Activated T-cell treated with anti-CD3 and anti-CD28 coated beads for 1 hour (primary cell): ENCODE data around the gene FNDC8.
"Not testable (repeated sequence)": the region's sequence is repeated elsewhere in the genome, so short reads cannot be mapped to it uniquely, and the experiment has no call there.

Experiments
- DNase-seq: peaks from one replicate; pipeline ENCODE4 v3.0.0-alpha.2; 2020; ENCODE audit warnings: low read depth

The FNDC8 gene

DNA sequence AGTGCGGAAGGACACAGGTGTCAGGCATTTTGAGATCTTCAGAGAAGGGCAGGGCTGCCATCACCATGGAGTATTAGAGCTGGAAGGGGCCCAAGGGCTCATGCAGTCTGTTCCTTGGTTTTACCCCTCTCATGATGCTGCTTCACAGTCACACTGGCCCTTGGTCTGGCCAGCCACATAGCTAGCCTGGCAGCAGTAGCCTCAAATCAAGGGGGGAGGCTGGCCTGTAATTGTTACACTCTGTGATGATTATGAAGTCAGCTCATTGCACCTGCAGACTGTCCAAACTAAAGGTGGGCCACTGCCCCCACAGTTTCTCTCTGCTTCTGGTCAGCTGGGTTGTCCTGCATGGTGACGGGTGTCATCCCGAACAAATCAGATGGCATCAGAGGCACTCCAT lies at the start of gene FNDC8:
Gene FNDC8, plus strand, starts transcription at position 301 of the 400 bp plus-strand sequence. Its CDS starts 79 bp downstream, at position 380.
- no peak for DNase-seq

GRCh38 chr17:35073183-35073790 lies 48.1 kb upstream of the FNDC8 start:
- no peak for DNase-seq

- no peak for DNase-seq
These were observed 47.3 kb upstream of the FNDC8 start for GRCh38 chr17:35073991-35074627.

DNA sequence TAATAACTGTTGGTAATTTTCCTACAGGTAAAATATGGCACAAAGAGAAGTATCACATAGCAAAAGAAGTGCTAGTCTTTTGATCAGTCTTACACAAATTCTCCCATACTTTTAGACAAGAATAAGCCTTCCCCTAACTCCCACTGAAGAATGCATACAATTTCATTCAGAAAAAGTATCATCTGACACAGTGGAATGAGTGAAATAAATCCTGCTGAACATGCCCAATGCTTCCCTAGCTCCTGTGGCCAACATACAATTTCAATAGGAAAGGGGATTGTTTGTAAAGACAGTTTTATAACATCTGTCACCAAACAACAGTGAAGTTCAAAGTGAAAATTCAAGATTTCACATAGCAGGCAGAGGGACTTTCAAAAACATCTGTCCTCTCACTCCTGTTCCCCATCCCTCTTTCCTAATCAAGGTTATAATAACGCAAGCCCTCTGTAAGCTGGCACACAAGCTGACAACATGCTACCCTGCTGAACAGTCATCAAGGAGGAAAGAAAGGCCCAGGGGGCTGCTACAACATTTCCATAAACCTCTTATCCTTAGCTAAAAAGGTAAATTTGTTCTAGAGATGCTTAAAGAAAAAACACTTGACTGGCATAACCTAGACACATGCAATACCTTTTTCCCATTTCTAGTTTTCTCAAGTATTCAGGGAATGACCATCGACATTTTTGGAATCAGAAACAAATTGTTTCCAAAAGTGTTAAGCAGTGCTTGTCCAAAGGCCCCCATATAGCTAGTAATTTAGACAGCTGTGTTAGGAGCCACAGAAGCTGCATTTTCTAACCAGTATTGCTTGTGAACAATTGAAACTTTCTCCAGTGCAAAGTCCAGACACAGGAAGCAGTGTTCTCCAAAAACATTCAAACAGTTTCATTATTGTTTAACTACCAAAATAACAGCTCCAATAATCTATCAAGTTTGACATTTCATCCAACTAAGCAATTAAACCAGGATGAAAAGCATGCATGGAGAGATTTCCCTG lies 46.4 kb upstream of the FNDC8 start:
- DNase-seq: no peak

DNA sequence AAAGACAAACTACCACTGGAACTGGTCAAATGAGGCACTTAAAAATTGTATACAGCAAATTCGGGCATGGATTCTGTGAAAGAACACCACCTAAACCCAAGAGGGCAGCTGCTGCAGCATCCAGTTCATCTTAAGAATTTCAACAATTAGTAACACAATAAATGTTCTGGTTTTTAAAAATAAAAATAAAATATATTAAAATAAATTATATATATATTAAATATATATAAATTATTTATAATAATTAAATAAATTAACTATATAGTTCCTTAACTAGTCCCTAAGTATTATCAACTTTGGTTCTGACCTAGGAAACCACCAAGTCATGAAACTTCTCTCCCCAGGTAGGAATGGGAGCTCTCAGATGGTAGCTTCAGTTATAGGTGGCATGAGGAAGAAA lies 44.5 kb upstream of the FNDC8 start:
- no peak for DNase-seq

GRCh38 chr17:35079547-35080423 lies 41.6 kb upstream of the FNDC8 start:
- no peak for DNase-seq

- DNase-seq: no peak
These were observed 40.9 kb upstream of the FNDC8 start for GRCh38 chr17:35080536-35080935.

- DNase-seq: no peak
These were observed 39.8 kb upstream of the FNDC8 start for GRCh38 chr17:35081638-35082037.

DNA sequence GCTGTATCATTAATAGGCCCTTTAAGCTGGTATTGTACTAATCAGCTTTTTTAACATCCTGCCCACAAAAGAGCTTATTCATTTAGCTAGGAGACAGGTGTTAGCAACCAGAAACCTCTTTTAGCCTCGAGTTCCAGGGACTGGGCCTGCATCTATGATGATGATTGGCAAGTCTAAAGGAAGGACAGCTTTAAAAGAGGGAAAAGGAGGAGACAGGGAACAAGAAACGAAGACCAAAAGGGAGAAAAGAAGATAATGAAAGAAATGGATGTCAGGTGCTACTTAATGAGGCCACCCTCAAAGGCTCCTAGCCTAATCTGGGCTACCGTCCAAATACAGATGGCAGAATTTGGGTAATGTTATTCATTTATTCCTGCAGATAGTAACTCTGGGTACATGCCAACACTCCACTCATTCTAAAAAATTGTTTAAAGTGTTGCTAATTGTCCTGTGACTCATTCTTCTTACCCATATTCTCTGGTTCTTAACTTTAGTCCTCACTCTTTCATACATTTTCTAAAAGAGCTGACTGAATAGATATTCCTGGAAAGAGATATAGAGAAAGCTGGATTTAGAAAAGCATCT lies 39.2 kb upstream of the FNDC8 start:
- DNase-seq: no peak

DNA sequence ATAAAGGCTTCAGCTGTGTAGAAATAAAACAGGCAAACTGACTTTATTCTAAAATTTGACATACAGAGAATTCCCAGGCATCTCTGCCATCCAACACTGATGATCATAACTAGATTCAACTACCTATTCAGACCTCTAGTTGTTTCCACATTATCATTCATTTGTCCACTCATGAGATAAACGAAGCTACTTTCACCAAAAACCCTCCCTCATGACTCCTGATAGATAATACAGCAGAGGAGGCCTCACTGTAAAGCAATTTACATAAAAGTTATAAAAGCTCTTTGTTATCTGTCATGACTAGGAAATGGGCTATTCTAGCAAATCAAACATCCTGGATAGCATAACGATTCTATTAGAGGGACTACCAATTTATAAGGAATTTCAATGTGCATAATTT lies 38.3 kb upstream of the FNDC8 start:
- DNase-seq: no peak

GRCh38 chr17:35084987-35085386 lies 36.4 kb upstream of the FNDC8 start:
- no peak for DNase-seq

DNA sequence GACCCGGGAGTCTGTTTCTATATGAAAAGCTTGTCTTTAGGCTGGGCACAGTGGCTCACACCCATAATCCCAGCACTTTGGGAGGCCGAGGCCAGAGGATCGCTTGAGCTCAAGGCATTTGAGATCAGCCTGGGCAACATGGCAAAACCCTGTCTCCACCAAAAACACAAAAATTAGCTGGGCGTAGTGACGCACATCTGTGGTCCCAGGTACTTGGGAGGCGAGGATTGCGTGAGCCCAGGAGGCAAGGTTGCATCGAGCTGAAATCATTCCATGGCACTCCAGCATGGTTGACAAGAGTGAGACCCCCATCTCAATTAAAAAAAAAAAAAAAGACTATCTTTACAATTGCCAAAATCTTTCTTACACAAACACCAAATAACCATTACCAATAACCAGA lies 35.3 kb upstream of the FNDC8 start:
- DNase-seq: no peak

GRCh38 chr17:35086931-35087573 lies 34.4 kb upstream of the FNDC8 start:
- DNase-seq: no peak

DNA sequence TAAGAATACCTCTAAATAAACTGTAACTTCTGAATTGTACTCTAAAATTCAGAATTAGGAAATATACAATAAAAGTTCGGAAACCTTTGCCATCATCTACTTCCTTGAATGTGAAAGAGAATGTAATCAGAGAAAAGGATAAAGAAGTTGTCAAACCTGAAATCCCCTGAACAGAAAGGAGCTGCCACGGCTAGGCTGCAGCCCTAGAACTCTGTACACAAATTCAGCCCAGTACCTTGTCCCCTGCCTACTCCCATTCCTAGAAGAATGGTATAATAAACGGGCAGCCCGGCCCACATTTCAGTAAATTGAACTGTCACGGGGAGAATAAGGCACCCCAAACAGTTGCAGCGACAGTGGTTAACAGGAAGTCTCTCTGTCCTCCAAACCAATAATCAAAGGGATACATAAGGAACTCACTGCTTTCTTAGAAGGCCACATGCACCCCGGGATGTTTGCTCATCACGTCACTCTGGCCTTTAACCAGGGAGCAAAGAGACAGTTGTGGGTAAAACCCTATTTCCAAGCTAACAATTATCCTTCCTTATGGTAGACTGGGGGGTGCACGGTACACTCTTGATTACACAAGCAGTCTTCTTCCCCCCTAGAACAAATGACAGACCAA lies 33.6 kb upstream of the FNDC8 start:
- DNase-seq: no peak

- DNase-seq: no peak
These were observed 33.0 kb upstream of the FNDC8 start for GRCh38 chr17:35088356-35088880.

DNA sequence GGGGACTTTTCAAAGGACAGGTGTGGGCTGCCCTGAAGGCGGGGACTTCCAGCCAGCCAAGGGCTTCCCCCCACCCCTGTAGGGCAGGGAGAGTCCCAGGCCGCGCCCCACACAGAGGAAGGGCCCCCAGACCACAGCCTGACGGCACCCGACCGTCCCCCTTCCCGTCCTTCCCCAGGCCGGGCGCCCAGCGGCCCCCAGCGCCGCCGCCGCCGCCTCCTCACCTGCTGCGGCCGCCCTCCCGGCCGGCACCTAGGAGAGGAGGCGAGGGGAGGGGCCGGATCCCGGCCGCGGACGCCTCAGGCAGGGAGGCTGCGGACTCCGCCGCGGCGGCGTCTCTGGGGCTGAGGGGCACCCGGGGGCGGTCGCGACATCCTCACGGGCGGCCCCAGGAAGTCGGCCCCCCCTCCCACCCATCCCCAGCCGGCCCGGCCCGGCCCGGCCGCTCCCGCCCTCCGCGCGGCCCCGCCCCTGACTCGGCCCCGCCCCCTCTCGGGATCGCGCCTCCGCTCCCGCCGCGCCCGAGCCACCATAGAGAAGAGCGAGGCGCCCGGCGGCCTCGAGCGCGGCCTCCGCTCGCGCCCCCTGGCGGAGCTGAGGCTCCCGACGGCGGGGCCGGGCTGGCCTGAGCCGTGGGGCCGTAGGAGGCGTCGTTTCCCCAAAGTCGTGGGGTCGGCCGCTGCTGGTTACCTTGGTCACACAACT lies 32.4 kb upstream of the FNDC8 start:
- peak; percentile 88 for DNase-seq

DNA sequence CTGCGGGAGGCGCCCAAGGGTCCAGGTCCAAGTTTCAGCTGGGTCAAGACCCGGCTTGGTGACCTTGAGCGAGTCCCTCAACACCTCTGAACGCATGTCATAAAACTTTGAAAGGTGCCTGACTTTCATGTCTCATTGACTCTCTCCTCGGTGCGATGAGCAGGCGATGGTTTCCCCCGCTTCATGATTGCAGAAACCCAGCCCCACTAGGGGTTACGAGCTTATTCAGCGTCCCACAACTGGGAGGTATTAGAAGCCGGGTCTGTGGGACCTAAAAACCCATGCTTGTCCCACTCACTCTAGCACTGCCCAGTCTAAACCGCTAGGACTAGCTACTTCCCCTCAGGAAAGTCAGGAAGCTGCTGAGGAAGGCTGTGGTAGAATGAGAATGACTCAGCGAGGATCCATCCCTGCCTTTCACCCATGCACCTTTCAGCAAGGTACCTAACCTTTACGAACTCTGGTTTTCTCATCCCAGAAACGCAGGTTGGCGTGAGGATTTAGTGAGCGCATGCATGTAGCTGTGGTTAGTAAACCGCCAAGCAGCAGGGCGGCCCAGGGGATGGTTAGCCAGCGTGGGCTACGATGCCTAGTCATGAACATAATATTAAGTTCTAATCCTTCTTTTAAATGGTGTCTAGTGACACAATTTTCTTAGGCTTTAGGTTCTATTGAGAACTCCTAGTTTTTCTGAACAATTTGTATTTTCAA lies 31.7 kb upstream of the FNDC8 start:
- DNase-seq: peak; percentile 12

GRCh38 chr17:35090707-35091106 lies 30.7 kb upstream of the FNDC8 start:
- not testable (repeated sequence) for DNase-seq

DNA sequence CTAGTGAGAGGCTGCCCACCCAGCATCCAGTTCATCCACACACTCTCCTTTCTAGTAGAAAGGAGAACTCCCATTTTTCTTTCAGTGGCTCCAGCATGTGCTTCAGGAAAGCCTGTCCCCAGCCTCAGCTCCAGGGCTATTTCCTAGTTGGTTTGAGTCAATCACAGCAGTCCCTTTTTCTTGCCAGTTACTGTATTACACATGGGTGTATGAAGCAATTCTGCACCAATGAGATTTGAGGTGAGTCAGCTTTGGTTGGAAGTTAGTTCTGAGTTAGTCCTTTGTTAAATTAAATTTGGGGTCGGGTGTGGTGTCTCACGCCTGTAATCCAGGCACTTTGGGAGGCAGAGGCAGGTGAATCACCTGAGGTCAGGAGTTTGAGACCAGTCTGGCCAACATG lies 26.5 kb upstream of the FNDC8 start:
- no peak for DNase-seq
